Superior temporal gyrus (tissue), 1 donor: Measurements from ENCODE around the gene SOX18.

Source experiments
- DNase-seq: peaks from one replicate; pipeline ENCODE4 v3.0.0-alpha.2; 2016; ENCODE audit errors: extremely low spot score

The SOX18 gene

DNA sequence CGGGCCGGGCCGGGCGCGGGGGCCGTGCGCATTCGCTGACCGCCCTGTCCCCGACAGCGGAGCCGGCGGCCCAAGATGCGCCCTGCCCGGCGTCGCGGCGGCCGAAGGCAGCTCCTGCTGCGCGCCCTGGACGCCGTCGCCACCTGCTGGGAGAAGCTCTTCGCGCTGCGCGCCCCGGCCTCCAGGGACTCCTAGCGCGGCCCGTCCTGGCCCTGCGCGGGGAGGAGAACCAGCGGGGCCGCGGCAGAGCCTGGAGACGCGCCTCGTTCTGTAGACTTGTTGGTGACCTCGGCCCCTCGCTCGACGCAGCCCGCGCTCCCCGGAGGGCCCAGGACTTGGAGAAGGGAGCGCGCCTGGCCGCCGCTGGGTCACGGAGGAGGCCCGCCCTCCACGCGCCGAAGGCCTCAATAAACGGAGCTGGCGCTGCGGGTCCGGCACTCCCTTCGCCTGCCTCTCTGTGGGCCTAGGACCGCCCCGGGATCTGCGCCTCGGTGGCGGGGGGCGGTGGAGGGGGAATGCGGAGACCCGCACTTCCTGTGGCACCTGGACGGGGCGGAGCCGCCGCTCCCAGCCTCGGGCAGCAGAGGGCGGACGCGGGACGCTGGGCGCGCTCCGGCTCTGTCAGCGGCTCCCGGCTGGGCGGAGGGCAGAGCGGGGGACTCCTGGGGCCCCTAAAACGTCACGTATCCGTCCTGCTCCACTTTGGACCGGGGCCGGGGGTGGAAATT lies 10.7 kb downstream of the SOX18 start:
- DNase-seq, result peak; percentile 10

DNA sequence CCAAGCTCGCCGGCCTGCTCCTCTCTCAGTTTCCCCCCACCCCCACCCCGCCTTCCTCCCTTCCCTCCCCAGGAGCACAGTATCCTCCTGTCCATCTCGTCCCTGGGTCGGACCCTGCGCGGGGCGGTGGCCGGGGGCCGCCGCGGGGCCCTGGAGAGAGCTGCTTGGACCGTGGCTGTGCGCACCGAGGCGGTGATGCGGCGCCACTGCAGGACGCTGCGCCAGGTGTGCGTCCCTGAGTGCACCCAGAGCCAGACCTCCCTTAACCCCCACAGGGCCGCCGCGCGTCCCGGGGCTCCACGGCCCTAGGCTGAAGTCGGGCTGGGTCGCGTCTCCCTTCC lies 11.2 kb downstream of the SOX18 start:
- DNase-seq, result no peak

DNA sequence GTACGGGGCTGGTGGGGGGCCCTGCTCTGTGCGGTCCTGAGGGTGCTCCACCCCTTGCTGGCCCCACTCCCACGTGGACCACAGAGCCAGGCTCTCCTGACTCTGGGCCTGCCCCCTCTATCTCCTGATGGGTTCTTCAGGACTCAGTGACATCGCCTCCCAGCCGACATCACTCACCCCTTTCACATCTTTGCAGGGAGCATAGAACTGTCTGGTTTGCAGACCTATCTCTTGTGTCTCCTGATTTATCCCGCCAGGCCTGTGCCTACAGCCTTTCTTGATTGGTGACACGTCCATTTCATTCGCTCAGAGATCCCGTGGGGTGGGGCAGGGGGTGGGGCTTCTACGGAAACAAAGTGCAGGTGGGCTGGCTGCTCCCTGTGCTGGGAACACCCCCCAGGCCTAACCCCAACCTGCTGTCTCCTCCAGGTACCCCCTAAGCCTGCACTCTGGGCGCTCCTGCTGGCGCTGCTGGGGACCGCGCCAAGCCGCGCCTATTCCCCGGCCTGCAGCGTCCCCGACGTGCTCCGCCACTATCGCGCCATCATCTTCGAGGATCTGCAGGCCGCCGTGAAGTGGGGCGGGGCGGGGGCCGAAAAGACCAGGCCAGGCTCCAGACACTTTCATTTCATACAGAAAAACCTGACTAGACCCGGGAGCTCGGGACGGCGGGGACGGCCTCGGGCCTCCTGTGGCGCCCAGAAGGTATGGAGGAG lies 11.8 kb downstream of the SOX18 start:
- DNase-seq, result no peak

DNA sequence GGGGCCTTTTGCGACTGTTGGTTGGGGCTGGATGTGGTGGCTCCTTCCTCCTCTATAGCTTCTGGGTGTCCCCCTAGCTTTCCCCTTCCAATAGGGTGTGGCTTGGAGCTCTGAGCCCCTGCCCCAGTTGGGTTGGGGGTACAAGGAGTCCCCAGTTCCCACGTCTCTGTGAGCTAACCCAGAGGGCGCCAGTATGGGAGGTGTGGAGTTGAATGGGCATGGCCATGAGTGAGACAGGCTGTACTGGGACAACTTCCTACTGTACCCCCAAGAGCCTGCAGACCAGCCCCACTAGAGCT lies 12.3 kb downstream of the SOX18 start:
- DNase-seq, result no peak

DNA sequence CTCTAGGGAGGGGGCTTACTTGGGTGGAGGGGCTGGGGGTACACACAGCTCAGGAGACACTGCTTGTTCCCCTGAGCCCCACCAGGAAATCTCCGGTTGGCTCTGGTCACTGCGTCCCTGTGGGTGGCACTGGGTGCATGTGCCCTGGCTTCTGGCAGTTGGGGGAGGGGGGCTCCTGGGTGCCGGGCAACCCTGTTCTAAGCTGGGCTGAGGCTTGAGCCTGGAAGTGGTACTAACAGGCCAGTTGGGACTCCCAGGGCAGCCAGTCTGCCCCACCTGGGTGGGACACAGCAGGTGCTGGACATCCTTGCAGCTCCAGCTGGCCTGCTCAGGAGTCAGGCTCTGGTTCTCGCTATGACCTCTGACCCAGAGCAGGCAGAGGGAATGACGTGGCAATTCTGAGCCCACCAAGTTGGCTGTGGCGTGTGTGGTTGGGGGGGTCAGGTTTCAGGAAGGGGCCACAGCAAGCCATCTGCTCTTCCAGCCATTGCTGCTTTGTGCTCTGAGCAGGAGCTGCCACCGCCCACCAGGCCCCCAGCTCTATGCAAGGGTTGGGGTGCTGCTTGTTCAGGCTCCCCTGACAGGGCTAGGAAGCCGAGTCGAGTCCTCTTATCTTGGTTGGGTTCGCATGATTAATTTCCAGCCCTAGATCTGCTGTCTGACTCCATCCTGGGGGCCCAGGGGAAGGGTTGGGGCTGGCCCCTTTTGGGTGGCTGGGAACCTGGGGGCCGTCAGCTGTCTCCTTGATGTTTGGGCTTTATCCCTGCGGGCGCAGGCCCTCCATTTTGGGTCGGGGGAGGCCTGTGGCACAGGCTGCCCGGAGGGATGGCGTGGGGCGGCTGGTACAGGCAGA lies 12.9 kb downstream of the SOX18 start:
- DNase-seq, result no peak

DNA sequence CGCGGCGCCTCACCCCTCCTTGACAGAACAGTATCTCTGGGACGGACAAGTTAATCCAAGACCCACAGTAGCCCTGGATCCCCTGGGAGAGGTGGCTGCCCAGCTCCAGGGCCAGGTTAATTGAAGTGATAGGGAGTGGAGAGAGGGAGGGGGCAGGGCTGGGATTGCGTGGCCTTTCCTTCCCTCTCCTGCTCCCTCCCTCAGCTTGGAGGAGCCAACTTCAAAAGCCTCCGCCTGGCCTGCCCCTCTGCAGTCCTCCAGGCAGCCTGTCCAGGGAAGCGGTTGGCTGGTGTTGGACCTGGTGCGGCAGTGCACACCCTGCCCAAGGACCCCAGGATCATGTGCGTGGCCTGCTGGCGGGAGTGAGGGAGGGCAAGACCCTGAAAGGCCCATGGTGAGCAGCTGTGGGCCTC lies 13.5 kb downstream of the SOX18 start, which contains the start of gene C20orf204:
TSS of gene C20orf204 (plus strand) at position 250 of the 413 bp plus-strand sequence. CDS start at position 392, 142 bp downstream.
- no peak for DNase-seq

DNA sequence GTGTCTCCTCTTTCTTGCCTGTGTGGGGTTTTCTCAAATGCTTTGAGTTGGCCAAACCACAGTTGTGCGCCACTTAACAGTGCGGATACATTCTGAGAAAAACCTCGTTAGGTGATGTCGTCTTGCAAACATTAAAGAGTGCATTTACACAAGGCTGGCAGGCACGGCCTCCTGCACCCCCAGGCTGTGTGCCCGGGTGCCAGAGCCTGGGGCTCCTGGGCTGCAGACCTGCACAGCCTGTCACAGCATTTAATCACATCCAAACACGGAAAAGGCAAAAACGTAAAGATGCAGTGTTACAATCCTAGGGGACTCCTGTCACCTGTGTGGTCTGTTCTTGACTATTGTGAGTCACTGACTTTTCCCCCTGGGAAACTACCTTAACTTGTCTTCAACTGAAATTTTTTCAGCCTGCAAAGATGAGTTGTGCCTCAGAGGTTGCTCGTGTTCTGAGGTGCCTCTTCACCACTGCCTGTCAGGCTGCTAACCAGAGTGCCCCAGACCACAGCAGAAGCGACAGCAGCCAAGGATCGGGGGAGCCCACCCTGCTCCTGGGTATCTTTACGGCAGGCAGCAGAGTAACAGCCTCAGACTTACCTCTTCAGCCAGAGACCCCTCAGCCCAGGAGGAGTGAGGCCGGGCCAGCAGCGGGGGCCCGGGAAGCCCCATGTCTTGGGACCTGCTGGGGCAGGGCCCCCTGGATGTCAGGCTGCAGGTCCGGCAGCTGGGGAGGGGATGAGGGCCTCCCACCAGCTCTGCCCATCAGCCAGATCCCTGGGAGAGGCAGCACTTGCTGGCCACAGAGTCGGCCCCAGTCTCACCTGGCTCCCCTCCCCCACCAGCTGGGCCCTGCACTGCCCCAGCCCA lies 14.1 kb downstream of the SOX18 start:
- DNase-seq, result no peak

DNA sequence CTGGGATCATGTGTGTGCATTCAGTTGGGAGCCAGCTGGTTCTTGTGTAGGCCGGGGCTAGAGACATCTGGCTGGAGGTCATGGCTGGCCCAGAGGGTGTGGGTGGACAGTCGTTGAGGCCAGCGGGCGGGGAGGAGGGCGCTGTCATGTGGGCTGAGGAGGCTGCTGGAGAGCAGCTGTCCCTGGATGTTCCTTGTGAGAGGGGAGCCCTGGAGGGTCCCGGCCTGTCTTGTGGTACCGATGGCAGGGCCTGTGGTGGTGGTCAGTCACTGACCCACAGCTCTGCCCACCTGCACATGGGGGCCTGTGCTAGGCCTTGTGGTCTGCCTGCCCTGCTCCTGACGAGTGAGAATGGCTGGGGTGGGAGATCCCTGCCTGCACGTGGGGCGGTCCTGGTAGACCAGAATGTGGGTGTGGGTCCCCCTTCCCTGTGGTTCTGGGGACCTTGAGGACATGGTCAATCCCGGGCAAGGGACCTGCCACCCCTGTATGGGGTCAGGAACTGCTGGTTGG lies 15.4 kb downstream of the SOX18 start:
- no peak for DNase-seq

DNA sequence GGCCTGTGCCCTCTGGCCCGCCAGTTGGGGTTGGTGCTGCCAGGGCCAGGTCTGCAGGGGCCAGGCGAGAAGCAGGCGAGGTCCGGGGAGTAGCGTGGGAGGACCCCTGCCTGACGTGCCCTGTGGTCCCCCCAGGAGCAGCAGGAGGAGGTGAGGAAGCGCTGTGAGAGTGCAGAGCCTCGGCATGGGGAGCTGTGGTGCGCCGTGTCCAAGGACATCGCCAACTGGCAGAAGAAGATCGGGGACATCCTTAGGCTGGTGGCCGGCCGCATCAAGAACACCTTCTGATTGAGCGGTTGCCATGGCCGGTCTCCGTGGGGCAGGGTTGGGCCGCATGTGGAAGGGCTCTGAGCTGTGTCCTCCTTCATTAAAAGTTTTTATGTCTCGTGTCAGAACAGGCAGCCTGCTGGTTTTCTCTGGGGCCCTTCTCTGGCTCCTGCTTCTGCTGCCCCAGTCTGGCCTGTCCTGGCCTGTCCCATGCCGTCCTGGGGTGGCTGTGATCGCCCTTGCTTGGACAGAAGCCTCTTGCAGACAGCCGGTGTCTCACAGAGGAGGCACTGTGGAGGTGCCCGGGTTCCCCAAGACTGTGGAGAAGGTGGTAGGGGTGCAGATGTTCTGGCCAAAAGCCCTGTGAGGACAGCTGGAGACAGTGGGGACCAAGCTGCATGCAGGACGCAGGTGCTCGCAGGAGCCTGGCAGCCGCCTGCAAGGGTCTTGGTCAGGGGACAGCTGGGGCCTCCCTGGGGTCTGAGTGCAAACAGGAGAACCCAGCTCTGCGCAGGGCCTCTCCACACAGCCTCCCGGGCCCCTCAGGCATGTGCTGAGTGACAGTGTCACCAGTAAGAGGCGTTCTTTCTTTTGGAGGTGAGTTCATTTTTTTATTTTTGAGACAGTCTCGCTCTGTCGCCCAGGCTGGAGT lies 16.5 kb downstream of the SOX18 start:
- no peak for DNase-seq

DNA sequence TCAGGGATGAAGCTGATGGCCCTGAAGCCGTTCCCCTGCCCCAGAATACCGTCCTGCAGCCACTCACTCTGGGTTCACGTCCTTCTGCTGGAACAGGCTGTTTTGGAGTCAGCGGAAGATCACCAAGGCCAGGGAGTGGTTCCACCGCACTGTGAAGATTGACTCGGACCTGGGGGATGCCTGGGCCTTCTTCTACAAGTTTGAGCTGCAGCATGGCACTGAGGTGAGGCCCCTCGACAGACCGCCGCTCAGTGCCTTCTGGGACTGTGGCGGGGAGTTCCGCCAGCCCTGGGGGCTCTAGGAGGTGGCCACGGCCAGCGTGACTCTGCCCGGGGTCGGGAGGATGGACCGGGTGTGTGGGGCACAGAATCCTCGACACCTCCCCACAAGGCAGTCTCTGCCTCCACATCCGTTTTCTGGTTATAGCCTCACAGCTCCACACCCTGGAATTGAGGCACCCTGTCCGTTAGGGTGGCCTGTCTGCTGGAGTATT lies 17.6 kb downstream of the SOX18 start:
- no peak for DNase-seq

DNA sequence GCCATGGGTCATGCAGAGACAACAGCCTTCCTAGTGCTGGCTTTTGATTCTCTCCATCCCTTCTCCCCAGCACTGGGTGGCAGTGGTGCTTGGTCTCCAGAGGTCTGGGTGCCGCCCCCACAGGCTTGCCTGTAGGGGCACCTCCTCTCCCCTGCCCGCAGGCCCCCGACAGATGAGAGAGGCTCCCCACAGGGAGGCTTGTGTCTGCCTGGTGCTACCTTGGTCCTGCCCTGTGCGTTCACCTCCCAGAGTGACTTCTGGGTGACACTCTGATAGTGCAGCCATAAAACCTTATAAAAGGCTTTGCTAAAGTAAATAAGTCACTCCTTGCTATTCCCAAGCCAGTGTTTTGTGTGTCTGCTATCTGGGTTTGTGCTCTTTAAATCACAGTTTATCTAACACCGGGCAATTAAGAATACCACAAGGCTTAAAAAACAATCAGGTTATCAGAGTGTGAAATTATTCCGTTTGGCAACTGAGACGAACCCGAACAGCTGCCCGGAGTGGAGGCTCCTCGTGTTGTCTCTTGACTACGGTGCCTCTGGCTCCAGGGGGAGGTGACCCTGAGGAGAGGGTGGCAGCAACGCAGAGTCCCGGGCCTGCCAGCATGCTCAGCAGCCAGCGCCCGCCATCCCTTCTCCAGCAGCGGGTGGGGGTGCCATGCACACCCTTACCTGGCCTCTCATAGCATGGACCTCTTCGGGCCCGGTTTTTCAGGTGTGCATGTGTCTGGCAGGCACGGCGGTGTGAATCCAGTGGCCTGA lies 18.9 kb downstream of the SOX18 start:
- no peak for DNase-seq

DNA sequence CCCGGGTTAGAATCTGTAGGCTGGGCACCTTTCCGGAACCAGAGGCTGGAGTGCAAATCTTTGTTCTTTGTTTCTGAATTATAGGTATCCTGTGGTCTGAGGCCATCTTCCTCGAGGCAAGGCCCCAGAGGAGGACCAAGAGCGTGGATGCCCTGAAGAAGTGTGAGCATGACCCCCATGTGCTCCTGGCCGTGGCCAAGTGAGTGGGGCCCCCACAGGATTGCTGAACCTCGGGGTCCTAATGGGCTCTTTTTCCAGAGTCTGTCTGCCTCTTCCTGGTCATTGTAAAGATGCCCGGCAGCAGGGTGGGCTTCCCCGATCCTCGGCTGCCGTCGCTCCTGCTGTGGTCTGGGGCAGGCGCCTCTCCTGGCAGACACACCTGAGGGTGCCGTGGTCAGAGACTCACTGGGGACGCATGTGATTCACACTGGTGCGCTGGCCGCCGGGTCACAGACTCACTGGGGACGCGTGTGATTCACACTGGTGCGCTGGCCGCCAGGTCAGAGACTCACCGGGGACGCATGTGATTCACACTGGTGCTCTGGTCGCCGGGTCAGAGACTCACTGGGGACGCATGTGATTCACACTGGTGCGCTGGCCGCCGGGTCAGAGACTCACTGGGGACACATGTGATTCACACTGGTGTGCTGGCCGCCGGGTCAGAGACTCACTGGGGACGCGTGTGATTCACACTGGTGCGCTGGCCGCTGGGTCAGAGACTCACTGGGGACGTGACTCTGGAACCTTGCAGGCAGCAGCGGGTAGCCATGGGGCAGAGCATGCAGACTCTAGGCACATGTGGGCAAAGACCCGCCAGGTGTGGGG lies 19.9 kb downstream of the SOX18 start:
- DNase-seq, result no peak

DNA sequence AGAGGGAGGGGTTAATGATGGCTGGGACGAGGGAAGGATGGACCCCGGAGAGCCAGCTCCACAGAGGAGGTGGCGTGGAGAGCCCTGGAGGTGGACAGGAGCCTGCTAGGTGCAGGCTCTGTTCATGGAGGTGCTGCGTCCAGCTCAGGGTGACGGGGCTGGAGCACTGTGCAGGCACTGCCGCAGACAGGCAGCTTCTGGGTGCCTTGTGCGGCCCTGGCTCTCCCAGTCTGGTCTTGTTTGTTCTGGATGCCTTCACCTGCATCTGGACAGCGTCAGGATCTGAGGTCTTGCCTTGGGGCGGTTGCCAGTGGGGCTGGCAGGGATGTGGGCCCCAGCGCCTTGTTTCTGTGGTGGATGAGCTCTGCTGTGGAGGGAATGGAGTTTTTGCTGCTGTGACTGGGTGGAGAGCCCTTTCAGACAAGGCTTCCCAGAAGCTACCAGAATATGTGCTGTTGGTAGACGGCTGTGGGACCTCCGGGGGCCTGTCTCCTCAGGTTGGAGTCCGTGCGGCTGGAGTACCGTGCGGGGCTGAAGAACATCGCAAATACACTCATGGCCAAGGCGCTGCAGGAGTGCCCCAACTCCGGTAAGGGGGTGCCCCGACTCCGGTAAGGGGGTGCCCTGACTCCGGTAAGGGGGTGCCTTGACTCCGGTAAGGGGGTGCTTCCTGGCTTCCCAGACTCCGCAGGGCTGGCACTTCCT lies 21.3 kb downstream of the SOX18 start:
- DNase-seq, result no peak

DNA sequence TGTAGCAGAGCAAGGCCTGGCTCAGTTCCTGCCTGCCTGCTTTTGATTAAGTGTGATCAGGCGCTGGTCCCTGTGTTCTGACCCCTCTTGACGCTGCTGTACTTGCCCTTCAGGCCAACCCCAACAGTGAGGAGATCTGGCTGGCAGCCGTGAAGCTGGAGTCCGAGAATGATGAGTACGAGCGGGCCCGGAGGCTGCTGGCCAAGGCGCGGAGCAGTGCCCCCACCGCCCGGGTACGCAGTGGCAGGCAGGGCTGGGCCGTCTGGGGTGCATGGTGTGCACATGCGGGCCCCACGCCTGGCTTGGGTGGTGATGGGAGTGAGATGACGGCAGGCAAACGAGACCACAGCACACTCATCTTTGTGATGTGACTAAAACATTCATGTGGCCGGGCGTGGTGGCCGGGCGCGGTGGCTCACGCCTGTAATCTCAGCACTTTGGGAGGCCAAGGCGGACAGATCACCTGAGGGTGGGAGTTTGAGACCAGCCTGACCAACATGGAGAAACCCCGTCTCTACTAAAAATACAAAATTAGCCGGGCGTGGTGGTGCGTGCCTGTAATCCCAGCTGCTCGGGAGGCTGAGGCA lies 23.5 kb downstream of the SOX18 start:
- no peak for DNase-seq

DNA sequence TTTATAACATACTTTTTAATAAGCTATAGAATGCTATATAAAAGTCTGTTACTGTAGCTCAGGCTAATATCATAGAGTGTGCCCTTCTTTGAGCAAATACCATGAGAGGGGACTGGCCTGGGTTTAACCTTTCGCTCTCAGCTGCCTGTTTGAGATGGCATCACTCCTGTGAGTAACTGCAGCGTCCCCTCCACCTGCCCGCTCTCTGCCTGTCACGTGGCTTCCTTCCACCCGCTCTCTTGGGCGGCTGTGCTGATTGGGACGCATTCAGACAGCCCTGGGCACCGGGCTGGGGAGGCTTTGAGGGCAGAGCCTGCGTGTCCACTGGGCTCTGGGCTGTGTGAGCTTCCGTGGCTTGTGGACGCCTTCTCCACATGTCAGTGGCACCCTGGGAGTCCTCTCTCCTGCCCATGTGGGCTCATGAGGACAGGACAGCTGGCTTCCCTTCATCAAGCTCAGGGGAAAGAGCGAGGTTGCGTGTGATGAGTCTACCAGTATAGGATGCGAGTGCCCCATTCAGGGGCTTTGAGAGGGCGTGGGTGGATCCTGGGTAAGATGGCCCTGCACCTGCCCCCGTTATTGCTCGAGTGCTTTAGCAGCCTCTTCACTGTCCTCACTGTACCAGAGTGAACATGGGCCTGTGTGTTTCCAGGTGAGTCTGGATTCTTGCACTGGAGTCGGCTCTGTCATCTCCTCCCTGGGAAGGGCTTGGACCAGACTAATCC lies 24.2 kb downstream of the SOX18 start:
- DNase-seq, result no peak

DNA sequence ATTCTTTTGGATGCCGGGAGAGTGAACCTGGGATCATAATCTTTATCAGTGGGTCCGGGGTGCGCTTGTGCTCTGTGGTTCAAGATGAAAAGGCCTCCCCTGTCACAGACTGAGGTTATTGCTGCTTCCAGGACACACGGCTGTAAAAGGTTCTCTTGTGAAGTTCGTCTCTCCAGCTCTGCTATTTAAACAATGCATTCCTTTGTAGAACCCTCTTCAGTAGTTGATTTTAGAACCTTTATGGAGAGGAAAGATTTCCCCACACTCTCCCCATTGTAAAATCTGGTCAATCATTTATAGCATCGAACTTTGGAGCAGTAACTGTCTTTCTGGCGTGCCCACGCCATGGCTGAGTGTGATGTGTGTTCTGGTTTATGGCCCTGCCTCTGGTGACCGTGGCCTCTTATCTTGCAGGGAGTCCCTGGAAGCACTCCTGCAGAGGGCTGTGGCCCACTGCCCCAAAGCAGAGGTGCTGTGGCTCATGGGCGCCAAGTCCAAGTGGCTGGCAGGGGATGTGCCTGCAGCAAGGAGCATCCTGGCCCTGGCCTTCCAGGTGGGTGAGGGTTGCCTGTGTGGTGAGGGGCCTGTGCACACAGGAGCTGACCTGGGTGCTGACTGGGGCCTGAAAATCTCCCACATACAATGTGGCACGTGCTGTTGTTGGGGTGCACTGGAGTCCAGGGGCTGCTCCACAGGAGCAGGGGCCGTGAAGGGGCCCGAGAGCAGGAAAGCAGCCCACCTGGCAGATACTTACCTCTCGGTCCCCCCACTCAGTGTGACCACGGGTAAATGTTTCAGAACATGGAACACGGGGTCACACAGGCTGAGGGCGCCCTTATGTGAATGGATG lies 25.1 kb downstream of the SOX18 start:
- no peak for DNase-seq
